MCF 10A (cell line): ENCODE measurements around the gene ZNHIT2. TPM values are rescaled to one million over a fixed set of nuclear protein-coding genes. Genes with fewer than 3 reads are reported as not detected.

Experiments used
- BruUV-seq: library from RNA; stranded (reverse); fragments of 400-500 nt; replicated peaks from 2 replicates; lab custom pipeline; 2021; lab: Mats Ljungman, UMichigan
- CTCF ChIA-PET: fragments of 300-600 bp; sonication (Branson Sonifier 250); formaldehyde crosslinking; extraction: SDS; loops from one replicate; lab custom pipeline; 2021; ENCODE audit warnings: antibody characterized with exemption, inconsistent platforms; lab: Yijun Ruan, JAX
- POLR2A ChIA-PET: fragments of 300-600, 350-650 bp; sonication (Branson Sonifier 250); formaldehyde crosslinking; extraction: SDS; loops from one replicate; lab custom pipeline; 2020; ENCODE audit warnings: antibody characterized with exemption, inconsistent platforms; lab: Yijun Ruan, JAX
- DNase-seq: peaks from one replicate; pipeline ENCODE4 v3.0.0-alpha.2; 2018; ENCODE audit not compliant: unreplicated experiment
- H3K27ac Mint-ChIP-seq: one replicate; pipeline ENCODE4 v1.8.0; 2022; ENCODE audit warnings: mild to moderate bottlenecking, low read depth, mixed read lengths; ENCODE audit not compliant: unreplicated experiment
- H3K27me3 Mint-ChIP-seq: one replicate; pipeline ENCODE4 v1.8.0; 2022; ENCODE audit warnings: mixed read lengths; ENCODE audit not compliant: insufficient read depth, unreplicated experiment
- H3K36me3 Mint-ChIP-seq: one replicate; pipeline ENCODE4 v1.8.0; 2022; ENCODE audit warnings: mild to moderate bottlenecking, moderate library complexity, mixed read lengths; ENCODE audit not compliant: insufficient read depth, unreplicated experiment
- H3K4me1 Mint-ChIP-seq: one replicate; pipeline ENCODE4 v1.8.0; 2022; ENCODE audit warnings: mixed read lengths; ENCODE audit not compliant: insufficient read depth, unreplicated experiment
- H3K4me3 Mint-ChIP-seq: one replicate; pipeline ENCODE4 v1.8.0; 2022; ENCODE audit warnings: mild to moderate bottlenecking, moderate library complexity, mixed read lengths; ENCODE audit not compliant: unreplicated experiment
- H3K9me3 Mint-ChIP-seq: one replicate; pipeline ENCODE4 v1.8.0; 2022; ENCODE audit warnings: mixed read lengths; ENCODE audit not compliant: unreplicated experiment
- intact Hi-C: fragments of 100-400 bp; cut with micrococcal nuclease; formaldehyde crosslinking; loops from 2 replicates; pipeline ENCODE4 v1.14.1; 2022
- total RNA-seq: library from RNA; stranded (reverse); gene quantifications from 2 replicates; pipeline ENCODE4 v1.2.3, GENCODE V29; 2022
- TF ChIP-seq, protein P1 (sequence below): fragments of 200-600 bp; IDR thresholded peaks from one replicate; pipeline ENCODE4 v1.8.0; 2022; ENCODE audit warnings: antibody characterized with exemption, mild to moderate bottlenecking; ENCODE audit not compliant: unreplicated experiment

ZNHIT2 gene
- total RNA-seq, 1 experiment from 2014 or later, result 23.6 TPM

DNA sequence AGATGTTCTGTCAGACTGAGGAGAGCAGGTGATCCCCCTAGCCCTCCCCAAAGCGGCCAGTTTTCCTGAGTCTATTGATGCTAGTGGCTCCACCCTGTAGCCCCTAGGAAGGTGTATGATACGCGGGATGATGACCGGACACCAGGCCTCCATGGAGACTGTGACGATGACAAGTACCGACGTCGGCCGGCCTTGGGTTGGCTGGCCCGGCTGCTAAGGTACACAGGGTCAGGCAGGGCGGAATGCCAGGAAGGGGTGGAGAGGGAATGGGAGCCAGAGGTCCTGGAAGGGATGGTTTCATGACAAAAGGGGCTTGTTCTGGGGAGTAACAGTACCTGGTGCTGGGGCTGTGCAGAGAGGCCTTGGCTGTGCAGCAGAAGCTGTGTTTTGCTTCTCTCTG, 30.3 kb downstream of the ZNHIT2 start:
- Mint-ChIP-seq H3K9me3 (no peaks in the 10 kb centered on the region), H3K36me3 (peaks cover 36% of the 10 kb centered on the region), H3K4me1 (peaks cover 16% of the 10 kb centered on the region), H3K4me3 (no peak overlapping the region), H3K27me3 (no peaks in the 10 kb centered on the region), H3K27ac (no peak overlapping the region)
- TF ChIP-seq, protein P1, sequence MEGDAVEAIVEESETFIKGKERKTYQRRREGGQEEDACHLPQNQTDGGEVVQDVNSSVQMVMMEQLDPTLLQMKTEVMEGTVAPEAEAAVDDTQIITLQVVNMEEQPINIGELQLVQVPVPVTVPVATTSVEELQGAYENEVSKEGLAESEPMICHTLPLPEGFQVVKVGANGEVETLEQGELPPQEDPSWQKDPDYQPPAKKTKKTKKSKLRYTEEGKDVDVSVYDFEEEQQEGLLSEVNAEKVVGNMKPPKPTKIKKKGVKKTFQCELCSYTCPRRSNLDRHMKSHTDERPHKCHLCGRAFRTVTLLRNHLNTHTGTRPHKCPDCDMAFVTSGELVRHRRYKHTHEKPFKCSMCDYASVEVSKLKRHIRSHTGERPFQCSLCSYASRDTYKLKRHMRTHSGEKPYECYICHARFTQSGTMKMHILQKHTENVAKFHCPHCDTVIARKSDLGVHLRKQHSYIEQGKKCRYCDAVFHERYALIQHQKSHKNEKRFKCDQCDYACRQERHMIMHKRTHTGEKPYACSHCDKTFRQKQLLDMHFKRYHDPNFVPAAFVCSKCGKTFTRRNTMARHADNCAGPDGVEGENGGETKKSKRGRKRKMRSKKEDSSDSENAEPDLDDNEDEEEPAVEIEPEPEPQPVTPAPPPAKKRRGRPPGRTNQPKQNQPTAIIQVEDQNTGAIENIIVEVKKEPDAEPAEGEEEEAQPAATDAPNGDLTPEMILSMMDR, result no peak
- no TSS peak for BruUV-seq
- intact Hi-C loops, result no loop called here
- DNase-seq, result no peak
- ChIA-PET CTCF (no interaction called here), POLR2A (no interaction called here)

- Mint-ChIP-seq H3K36me3 (peaks cover 36% of the 10 kb centered on the region), H3K9me3 (no peaks in the 10 kb centered on the region), H3K4me1 (peaks cover 16% of the 10 kb centered on the region), H3K27me3 (no peaks in the 10 kb centered on the region), H3K4me3 (peak overlapping the region; percentile 21), H3K27ac (no peak overlapping the region)
- TF ChIP-seq, protein P1, result no peak
- BruUV-seq, result no TSS peak
- intact Hi-C loops, result no loop called here
- ChIA-PET CTCF (interaction anchor here (0.6 to 2.1 kb wide), 2 partner anchors 8 to 24 kb away, joined by 3 to 8 read pairs; no protein-coding TSS in a partner anchor), POLR2A (interaction anchor here (2.4 kb wide), 1 partner anchor 9 kb away, joined by 28 read pairs; the partner anchor contains the start of gene VPS51)
- DNase-seq, result no peak
Observed at GRCh38 chr11:65086809-65087208, 30.7 kb downstream of the ZNHIT2 start.

DNA sequence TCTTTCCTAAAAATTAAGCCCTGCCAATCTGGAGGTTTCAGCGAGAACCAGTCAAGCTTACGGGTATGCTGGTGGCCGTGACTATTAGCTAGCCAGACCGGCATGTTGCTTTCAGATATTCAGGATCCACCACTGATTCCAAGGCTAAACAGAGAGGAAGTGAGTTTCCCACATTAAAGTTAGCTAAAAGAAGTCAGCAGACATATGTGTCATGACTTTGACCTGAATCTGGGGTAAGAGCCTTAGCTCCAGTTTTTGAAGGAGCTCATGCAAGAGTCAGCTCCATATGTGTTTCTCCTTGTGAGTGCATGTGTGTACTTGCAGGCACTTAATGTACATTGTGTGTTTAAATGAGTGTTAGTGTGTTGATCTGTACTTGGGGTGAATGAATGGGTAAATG, 32.1 kb downstream of the ZNHIT2 start:
- H3K27ac Mint-ChIP-seq, result peak overlapping the region; percentile 99
- intact Hi-C loops, result no loop called here
- no peaks in the 10 kb centered on the region for H3K9me3 Mint-ChIP-seq
- BruUV-seq, result no TSS peak
- ChIA-PET CTCF (interaction anchor here (0.5 to 2.1 kb wide), 6 partner anchors 12 to 199 kb away, joined by 3 to 8 read pairs (median 3); no protein-coding TSS in a partner anchor), POLR2A (interaction anchor here (0.7 to 2.4 kb wide), 6 partner anchors 10 to 50 kb away, joined by 3 to 28 read pairs (median 4); partner anchors contain the start of genes SAC3D1, SYVN1, TM7SF2 and VPS51)
- peaks cover 22% of the 10 kb centered on the region for H3K4me1 Mint-ChIP-seq
- no peaks in the 10 kb centered on the region for H3K27me3 Mint-ChIP-seq
- DNase-seq, result no peak
- peak overlapping the region; percentile 99 for H3K4me3 Mint-ChIP-seq
- TF ChIP-seq, protein P1, result no peak
- peaks cover 36% of the 10 kb centered on the region for H3K36me3 Mint-ChIP-seq

DNA sequence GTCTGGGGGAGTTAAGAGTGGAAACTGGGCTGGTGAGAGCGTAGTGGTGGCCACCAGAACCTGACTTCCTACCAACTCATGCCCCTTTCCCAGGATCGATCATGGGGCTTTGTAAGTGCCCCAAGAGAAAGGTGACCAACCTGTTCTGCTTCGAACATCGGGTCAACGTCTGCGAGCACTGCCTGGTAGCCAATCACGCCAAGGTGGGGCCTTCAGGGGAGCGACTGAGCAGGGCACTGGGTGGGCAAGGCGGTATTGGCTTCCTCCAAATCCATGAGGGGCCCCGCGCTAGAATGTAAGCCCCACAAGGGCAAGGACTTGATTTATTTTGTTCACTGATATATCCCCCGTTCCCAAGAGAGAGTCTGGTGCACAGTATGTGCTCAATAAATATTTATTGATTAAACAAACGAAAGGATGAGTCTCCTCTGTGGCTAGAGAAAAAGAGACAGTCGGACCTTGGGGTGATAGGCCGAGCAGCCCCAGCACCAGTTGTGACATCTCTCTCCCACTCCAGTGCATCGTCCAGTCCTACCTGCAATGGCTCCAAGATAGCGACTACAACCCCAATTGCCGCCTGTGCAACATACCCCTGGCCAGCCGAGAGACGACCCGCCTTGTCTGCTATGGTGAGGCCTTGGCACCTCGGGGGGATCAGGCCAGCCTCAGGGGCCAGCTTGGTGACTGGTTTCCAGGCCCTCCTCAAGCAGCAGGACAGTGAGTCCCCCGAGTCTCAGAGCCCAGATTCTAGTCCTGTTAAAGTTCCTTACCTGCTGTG, 32.7 kb downstream of the ZNHIT2 start:
- peak overlapping the region; percentile 99 for H3K27ac Mint-ChIP-seq
- ChIA-PET CTCF (interaction anchor here (0.5 to 2.1 kb wide), 5 partner anchors 13 to 198 kb away, joined by 3 to 8 read pairs (median 3); no protein-coding TSS in a partner anchor), POLR2A (interaction anchor here (0.7 to 2.4 kb wide), 6 partner anchors 11 to 50 kb away, joined by 3 to 28 read pairs (median 4); partner anchors contain the start of genes SAC3D1, SYVN1, TM7SF2 and VPS51)
- no peaks in the 10 kb centered on the region for H3K9me3 Mint-ChIP-seq
- DNase-seq, result no peak
- H3K4me3 Mint-ChIP-seq, result peak overlapping the region; percentile 99
- peaks cover 36% of the 10 kb centered on the region for H3K36me3 Mint-ChIP-seq
- H3K27me3 Mint-ChIP-seq, result no peaks in the 10 kb centered on the region
- TSS peak; percentile 41 for BruUV-seq
- intact Hi-C loops, result loop anchor here (5.0 kb wide), 2 partner anchors 42 to 57 kb away; partner anchors contain the start of genes SAC3D1 and SNX15
- H3K4me1 Mint-ChIP-seq, result peaks cover 22% of the 10 kb centered on the region
- TF ChIP-seq, protein P1, result no peak
